GM18520 (cell line): Measurements from ENCODE around the gene FALEC.
"Not testable (repeated sequence)": the region's sequence is repeated elsewhere in the genome, so short reads cannot be mapped to it uniquely, and the experiment has no call there.

Source experiments
- ATAC-seq: cut with Tn5 transposase; IDR thresholded peaks from one replicate; pipeline ENCODE4 v1.9.1; 2021; ENCODE audit not compliant: unreplicated experiment

FALEC gene

DNA sequence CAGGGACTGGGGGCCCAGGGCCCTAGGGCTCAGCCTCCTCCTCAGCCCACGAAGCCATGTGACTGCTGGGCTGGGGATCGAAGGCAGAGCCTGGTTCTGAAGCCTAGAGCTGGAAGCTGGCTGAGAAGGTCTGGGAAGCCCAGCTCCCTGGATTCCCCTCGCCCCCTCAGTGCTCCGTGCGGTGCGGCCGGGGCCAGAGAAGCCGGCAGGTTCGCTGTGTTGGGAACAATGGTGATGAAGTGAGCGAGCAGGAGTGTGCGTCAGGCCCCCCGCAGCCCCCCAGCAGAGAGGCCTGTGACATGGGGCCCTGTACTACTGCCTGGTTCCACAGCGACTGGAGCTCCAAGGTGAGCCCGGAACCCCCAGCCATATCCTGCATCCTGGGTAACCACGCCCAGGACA, 42.8 kb downstream of the FALEC start:
- no peak for ATAC-seq

- ATAC-seq, result no peak
Observed at GRCh38 chr1:150558761-150559655, 43.5 kb downstream of the FALEC start.

DNA sequence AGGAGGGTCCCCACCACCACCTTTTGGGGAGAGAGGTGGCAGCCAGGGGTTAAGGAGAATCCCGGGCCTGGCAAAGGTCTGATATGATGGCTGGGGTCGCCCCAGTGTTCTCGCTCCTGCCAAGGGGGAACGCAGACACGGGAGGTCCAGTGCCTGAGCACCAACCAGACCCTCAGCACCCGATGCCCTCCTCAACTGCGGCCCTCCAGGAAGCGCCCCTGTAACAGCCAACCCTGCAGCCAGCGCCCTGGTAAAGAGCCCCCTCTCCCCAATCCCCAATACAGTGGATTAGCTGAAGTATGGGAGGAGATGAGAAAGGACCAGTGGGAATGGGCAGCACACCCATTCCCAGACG, 44.1 kb downstream of the FALEC start:
- no peak for ATAC-seq

GRCh38 chr1:150560011-150560438, 44.5 kb downstream of the FALEC start:
- ATAC-seq, result no peak

DNA sequence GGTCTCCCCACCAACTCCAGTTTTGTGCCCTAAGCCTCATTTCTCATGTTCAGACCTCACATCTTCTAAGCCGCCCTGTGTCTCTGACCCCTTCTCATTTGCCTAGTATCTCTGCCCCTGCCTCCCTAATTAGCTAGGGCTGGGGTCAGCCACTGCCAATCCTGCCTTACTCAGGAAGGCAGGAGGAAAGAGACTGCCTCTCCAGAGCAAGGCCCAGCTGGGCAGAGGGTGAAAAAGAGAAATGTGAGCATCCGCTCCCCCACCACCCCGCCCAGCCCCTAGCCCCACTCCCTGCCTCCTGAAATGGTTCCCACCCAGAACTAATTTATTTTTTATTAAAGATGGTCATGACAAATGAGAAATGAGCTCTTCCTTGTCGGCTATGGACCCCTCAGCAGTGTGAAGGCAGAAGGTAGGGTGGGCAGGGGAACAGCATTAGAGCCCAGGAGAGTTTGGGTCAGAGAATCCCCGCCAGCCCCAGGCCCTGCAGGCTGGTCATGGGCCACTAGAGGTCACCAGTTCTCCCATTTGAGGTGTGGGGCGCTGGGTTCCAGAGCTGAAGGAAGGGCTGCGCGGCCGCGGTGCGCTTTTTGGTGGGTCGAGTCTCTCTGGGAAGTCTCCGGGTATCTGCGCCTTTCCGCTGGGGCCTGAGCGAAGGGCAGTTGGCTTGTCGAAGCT, 45.2 kb downstream of the FALEC start:
- ATAC-seq, result no peak

GRCh38 chr1:150561254-150561973, 45.9 kb downstream of the FALEC start:
- no peak for ATAC-seq

GRCh38 chr1:150561974-150562445, 46.5 kb downstream of the FALEC start:
- no peak for ATAC-seq

- peak; percentile 26 for ATAC-seq
Observed at GRCh38 chr1:150562446-150563339, 47.1 kb downstream of the FALEC start.

GRCh38 chr1:150563340-150564038, 47.9 kb downstream of the FALEC start:
- ATAC-seq, result peak; percentile 15

GRCh38 chr1:150564051-150564991, 48.8 kb downstream of the FALEC start:
- no peak for ATAC-seq

DNA sequence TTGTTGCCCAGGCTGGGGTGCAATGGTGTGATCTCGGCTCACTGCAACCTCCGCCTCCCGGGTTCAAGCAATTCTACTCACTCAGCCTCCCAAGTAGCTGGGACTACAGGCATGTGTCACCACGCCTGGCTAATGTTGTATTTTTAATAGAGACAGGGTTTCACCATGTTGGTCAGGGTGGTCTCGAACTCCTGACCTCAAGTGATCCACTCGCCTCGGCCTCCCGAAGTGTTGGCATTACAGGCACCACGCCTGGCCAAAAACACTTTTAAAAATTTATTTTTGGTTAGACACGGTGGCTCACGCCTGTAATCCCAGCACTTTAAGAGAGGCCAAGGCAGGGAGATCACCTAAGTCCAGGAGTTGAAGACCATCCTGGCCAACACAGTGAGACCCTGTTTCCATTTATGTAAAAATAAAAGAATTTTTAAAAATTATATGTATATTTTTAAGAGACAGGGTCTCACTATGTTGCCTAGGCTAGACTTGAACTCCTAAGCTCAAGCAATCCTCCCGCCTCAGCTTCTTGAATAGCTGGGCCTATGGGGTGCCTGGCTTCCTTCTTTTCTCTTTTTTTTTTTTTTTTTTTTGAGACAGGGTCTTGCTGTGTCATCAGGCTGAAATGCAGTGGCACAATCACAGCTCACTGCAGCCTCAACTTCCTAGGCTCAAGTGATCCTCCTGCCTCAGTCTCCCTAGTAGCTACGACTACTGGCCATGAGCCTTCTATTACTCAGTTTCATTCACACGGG, 49.9 kb downstream of the FALEC start:
- not testable (repeated sequence) for ATAC-seq

DNA sequence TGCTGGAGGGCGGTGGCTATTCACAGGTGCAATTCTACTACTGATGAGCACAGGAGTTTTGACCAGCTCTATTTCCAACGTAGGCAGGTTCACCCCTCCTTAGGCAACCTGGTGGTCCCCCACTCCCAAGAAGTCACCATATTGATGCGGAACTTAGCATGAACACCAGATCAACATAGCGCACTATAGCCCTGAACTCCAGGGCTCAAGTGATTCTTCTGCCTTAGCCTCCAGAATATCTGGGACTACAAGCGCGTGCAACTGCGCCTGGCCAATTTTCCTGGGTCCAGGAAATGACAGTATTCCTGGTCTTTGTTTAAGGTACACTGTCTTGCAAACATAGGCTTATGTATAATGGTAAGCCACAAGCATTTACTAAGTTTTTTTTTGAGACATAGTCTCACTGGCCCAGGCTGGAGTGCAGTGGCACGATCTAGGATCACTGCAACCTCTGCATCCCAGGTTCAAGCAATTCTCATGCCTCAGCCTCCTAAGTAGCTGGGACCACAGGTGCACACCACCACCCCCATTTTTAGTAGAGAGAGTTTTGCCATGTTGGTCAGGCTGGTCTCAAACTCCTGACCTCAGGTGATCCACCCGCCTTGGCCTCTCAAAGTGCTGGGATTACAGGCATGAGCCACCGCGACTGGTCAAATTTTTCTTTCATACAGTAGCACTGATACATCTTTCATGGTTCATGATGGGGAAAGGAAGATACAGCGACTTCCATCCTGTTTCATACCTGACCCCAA, 51.2 kb downstream of the FALEC start:
- ATAC-seq, result no peak

GRCh38 chr1:150567341-150567716, 51.8 kb downstream of the FALEC start:
- no peak for ATAC-seq

DNA sequence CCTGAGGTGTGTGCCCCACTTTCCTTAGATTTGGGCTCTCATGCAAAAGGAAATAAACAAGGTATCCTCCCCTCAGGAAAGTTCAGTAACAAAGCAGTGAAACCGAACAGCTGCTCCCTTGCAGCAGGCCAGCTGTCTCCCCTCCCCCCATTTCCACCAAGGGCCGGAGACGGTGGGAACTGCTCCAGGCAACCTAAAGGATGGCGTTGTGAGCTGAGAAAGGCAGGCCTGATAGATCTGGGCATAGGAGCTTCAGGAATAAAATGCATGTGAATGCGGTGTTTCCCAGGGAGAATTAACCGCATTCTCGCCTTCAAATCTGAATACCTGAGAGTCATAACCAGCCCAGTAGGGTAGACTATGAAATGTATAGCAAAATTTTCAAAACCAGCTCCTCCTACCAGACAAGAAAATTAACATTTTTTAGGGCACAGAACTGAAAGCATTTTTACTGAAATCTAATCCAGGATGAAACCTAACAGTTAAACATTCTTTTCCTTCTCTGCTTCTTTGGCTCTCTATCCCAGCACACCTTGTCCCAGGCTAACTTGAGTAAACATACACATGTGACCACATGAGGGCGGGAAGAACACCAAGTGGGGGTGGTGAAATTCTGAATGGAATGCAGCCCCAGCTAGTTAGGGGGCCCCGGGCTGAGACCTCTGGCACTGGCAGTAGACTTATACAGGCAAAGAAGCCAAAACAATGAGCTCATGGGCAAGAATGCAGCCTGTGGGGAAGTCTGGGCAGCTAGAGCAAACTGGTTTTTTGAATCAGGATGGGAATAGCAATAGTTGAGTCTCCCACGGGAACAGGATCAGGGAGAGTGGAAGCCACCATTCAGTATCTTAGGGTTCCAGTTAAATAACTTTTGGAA, 52.4 kb downstream of the FALEC start:
- no peak for ATAC-seq

DNA sequence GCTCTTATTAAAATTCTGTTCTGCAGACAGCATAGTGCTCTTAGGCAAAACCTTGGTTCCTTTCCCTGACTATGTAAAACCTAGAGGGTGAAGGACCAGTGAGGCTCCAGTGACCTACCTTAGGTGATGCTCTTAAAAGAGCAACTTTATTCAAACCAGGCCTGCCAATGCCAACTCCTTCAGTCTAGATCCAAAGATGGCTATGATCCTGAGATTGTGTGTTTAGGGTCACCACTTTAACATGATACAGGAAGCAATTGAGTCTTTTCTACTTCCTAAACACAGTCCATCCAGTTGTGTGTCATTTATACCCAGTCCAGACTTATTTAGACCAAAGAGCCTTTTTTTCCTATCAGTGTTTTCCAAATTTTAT, 53.0 kb downstream of the FALEC start:
- no peak for ATAC-seq

- ATAC-seq, result no peak
Observed at GRCh38 chr1:150572918-150573647, 57.5 kb downstream of the FALEC start.
